SK-N-SH treated with all-trans-retinoic acid at 6 μM for 48 hours (cell line): ENCODE results near the gene IDH3B.

Source experiments
- ATAC-seq: fragments of 200-7000 bp; cut with Tn5 transposase; 3 replicates; pipeline ENCODE4 v1.9.1; 2020; ENCODE audit warnings: mild to moderate bottlenecking, moderate library complexity
- ARNTL ChIP-seq: fragments of 450-650 bp; formaldehyde crosslinking; IDR thresholded peaks from 2 replicates; pipeline ENCODE4 v1.5.0; 2020; ENCODE audit warnings: low read depth, mild to moderate bottlenecking, moderate library complexity, borderline replicate concordance
- CREB5 ChIP-seq: fragments of 250-450 bp; sonication (Bioruptor Pico); IDR thresholded peaks from 2 replicates; pipeline ENCODE4 v1.5.1; 2020; ENCODE audit warnings: low read depth, mild to moderate bottlenecking, moderate library complexity
- CSDC2 ChIP-seq: fragments of 250-450 bp; sonication (Bioruptor Pico); IDR thresholded peaks from 2 replicates; pipeline ENCODE4 v1.5.0; 2020; ENCODE audit warnings: mild to moderate bottlenecking, moderate library complexity
- CSRNP3 ChIP-seq: fragments of 250-450 bp; sonication (Bioruptor Pico); IDR thresholded peaks from 2 replicates; pipeline ENCODE4 v1.5.1; 2021; ENCODE audit warnings: mild to moderate bottlenecking, moderate library complexity
- ISL1 ChIP-seq: fragments of 250-450 bp; sonication (Bioruptor Pico); IDR thresholded peaks from 2 replicates; pipeline ENCODE4 v2.1.2; 2022; ENCODE audit warnings: mild to moderate bottlenecking, moderate library complexity
- OSR1 ChIP-seq: fragments of 250-450 bp; sonication (Bioruptor Pico); IDR thresholded peaks from 2 replicates; pipeline ENCODE4 v1.8.0; 2022; ENCODE audit warnings: moderate library complexity, mild to moderate bottlenecking, inconsistent platforms
- PATZ1 ChIP-seq: fragments of 250-450 bp; sonication (Bioruptor Pico); IDR thresholded peaks from 2 replicates; pipeline ENCODE4 v1.8.0; 2020; ENCODE audit warnings: mild to moderate bottlenecking, moderate library complexity, borderline replicate concordance
- POU6F1 ChIP-seq: fragments of 250-450 bp; sonication (Bioruptor Pico); IDR thresholded peaks from 2 replicates; pipeline ENCODE4 v1.8.0; 2021; ENCODE audit warnings: low read depth, mild to moderate bottlenecking, moderate library complexity, borderline replicate concordance
- PPARA ChIP-seq: fragments of 250-450 bp; sonication (Bioruptor Pico); IDR thresholded peaks from 2 replicates; pipeline ENCODE4 v1.5.0; 2020; ENCODE audit warnings: mild to moderate bottlenecking, borderline replicate concordance
- RARB ChIP-seq: fragments of 250-450 bp; sonication (Bioruptor Pico); IDR thresholded peaks from 2 replicates; pipeline ENCODE4 v1.8.0; 2021; ENCODE audit warnings: mild to moderate bottlenecking, moderate library complexity
- SNAI2 ChIP-seq: fragments of 250-450 bp; sonication (Bioruptor Pico); IDR thresholded peaks from 2 replicates; pipeline ENCODE4 v1.5.0; 2020; ENCODE audit warnings: mild to moderate bottlenecking, moderate library complexity
- TOX ChIP-seq: fragments of 250-450 bp; sonication (Bioruptor Pico); IDR thresholded peaks from 2 replicates; pipeline ENCODE4 v1.8.0; 2021; ENCODE audit warnings: mild to moderate bottlenecking, moderate library complexity, borderline replicate concordance
- TSHZ2 ChIP-seq: fragments of 250-450 bp; sonication (Bioruptor Pico); IDR thresholded peaks from 2 replicates; pipeline ENCODE4 v1.5.0; 2020; ENCODE audit warnings: mild to moderate bottlenecking, moderate library complexity
- ZC3H10 ChIP-seq: fragments of 250-450 bp; sonication (Bioruptor Pico); IDR thresholded peaks from 2 replicates; pipeline ENCODE4 v1.5.1; 2021; ENCODE audit warnings: mild to moderate bottlenecking, moderate library complexity
- ZFP30 ChIP-seq: fragments of 450-650 bp; formaldehyde crosslinking; IDR thresholded peaks from 2 replicates; pipeline ENCODE4 v1.5.0; 2022; ENCODE audit warnings: mild to moderate bottlenecking, moderate library complexity
- ZNF565 ChIP-seq: fragments of 450-650 bp; formaldehyde crosslinking; conservative IDR thresholded peaks from 2 replicates; pipeline ENCODE4 v1.5.0; 2020; ENCODE audit warnings: low read depth, mild to moderate bottlenecking, moderate library complexity

Gene IDH3B

GRCh38 chr20:2698186-2698817 lies 34.3 kb upstream of the IDH3B start:
- TF ChIP-seq SNAI2 (CRISPR knock-in tag) = no peak
- no peak for TF ChIP-seq CSRNP3 (CRISPR knock-in tag)
- no peak for TF ChIP-seq CSDC2 (CRISPR knock-in tag)
- TF ChIP-seq CREB5 = no peak
- TF ChIP-seq PATZ1 (CRISPR knock-in tag) = no peak
- TF ChIP-seq ARNTL (CRISPR knock-in tag) = no peak
- no peak for TF ChIP-seq RARB
- no peak for TF ChIP-seq TSHZ2
- TF ChIP-seq ISL1 = no peak
- TF ChIP-seq TOX = no peak
- TF ChIP-seq PPARA (CRISPR knock-in tag) = no peak
- no peak for TF ChIP-seq ZC3H10 (CRISPR knock-in tag)
- TF ChIP-seq ZFP30 (CRISPR knock-in tag) = no peak
- no peak for TF ChIP-seq OSR1
- no peak for ATAC-seq

- TF ChIP-seq POU6F1 (CRISPR knock-in tag) (no peak), TSHZ2 (no peak), ZNF565 (CRISPR knock-in tag) (no peak), ISL1 (no peak), PPARA (CRISPR knock-in tag) (no peak), PATZ1 (CRISPR knock-in tag) (no peak)
Measured at GRCh38 chr20:2697768-2698167, 33.8 kb upstream of the IDH3B start.

More at GRCh38 chr20:2697768-2698167, 33.8 kb upstream of the IDH3B start:
- ATAC-seq = no peak
